Suppressor macrophage (primary cell): ENCODE measurements around the gene SPDYE6.
"Not testable (repeated sequence)": the region's sequence is repeated elsewhere in the genome, so short reads cannot be mapped to it uniquely, and the experiment has no call there.

ENCODE experiments used
- DNase-seq, 4 experiments: peaks; one replicate each; pipeline ENCODE4 v3.0.0-alpha.2; 2020 to 2022
- total RNA-seq, 17 experiments: gene quantifications; one replicate each; lab custom pipeline; 2026; ENCODE audit warnings: mixed read lengths in 6 of 17, inconsistent platforms in 3 of 17; lab: John Stamatoyannopoulos, UW

SPDYE6 gene, protein sequence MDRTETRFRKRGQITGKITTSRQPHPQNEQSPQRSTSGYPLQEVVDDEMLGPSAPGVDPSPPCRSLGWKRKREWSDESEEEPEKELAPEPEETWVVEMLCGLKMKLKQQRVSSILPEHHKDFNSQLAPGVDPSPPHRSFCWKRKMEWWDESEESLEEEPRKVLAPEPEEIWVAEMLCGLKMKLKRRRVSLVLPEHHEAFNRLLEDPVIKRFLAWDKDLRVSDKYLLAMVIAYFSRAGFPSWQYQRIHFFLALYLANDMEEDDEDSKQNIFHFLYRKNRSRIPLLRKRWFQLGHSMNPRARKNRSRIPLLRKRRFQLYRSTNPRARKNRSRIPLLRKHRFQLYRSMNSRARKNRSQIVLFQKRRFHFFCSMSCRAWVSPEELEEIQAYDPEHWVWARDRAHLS
- total RNA-seq, result 0 to 0.88 (median 0) reads per million in 17 experiments

DNA sequence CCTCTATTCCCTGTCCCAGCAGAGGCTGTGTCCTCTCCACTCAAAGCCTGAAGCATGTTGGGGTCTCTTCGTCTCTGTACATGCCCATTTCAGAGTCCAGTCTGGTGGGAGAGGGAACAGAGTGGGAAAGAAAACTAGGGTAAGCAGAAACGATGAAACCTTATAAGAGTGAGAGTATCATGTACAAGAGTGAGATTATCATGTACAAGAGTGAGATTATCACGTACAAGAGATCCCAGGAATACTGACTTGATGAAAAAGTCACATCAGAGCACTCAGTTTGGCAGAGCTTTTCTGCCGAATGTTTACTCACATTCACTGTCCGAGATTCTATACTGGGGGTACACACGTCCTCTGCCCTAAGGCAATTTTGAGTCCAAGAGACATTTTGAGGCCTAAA, at the start of gene SPDYE6:
Gene SPDYE6 (minus strand): TSS at position 101 of the 400 bp plus-strand sequence. CDS start 421 bp downstream, outside the sequence.
- DNase-seq, result not testable (repeated sequence)

DNA sequence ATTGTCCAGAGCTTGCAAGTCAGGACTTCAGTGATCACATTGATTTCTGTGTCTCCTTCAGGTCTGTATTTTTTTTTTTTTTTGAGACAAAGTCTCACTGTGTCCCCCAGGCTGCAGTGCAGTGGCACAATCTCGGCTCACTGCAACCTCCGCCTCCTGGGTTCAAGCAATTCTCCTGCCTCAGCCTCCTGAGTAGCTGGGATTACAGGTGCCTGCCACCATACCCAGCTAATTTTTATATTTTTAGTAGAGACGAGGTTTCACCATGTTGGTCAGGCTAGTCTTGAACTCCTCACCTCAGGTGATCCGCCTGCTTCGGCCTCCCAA, 48.6 kb upstream of the SPDYE6 start:
- not testable (repeated sequence) for DNase-seq

DNA sequence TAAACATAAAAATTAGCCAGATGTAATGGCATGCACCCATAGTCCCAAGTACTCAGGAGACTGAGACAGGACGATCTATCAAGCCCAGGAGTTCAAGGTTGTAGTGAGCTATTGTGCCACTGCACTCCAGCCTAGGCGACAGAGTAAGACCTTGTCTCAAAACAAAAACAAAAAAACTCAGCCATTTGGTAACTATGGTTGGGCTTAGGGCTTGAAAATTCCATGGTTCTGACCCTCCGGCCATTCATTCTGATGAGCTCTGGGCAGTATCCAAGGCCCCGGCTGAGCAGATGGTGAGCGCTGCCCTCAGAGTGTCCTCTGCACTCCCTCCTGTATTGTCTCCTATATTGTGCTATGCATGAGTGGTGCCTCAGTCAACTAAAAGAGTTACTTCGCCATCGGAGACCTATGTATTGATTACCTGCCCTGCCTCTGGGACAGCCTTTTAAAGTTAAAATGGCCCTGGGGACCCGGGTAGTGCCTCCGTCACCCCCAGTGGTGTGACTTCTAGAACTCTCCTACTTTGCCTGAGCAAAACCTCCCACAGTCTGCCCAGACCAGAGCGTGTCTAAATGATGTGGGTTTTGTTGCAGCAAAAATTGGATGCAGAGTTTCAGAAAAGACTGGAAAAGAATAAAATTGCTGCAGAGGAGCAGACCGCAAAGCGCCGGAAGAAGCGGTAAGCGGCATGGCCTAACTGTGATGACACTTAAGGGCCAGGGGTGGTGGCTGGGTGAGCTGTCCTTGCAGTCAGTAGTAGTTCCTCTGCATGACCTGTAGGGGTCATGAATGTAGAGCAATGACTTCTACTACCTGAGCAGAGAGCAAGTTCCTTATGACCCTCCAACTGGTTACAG, 48.0 kb upstream of the SPDYE6 start:
- peak; percentile 62 to 83 (median 78) for DNase-seq

DNA sequence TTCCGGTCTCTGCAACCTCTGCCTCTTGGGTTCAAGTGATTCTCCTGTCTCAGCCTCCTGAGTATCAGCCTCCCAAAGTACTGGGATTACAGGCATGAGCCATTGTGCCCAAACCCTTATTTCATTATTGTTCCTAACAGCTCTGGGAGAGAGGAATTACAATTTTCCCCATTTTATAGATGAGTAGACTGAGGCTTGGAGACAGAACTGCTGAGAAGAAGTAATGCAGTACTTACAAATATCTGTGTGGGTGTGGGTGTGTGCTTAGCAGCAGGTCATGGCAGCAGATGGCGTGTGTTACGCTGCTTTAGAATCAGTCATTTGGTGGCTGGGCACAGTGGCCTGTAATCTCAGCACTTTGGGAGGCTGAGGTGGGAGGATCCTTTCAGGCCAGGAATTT, 47.3 kb upstream of the SPDYE6 start:
- no peak for DNase-seq

DNA sequence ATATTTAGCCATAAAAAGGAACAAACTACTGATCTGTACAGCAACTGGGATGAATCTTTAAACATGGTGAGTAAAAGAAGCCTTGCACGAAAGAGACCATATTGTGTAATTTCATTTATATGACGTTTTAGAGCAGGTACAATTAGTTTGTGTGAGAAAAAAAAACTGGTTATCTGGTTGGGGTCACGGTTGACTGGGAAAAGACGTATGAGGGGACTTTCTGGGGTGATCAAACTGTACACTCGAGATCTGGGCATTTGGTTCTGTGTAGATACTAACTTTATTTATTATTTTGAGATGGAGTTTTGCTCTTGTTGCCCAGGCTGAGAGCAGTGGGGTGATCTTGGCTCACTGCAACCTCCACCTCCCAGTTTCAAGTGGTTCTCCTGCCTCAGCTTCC, 44.1 kb upstream of the SPDYE6 start:
- DNase-seq, result no peak

DNA sequence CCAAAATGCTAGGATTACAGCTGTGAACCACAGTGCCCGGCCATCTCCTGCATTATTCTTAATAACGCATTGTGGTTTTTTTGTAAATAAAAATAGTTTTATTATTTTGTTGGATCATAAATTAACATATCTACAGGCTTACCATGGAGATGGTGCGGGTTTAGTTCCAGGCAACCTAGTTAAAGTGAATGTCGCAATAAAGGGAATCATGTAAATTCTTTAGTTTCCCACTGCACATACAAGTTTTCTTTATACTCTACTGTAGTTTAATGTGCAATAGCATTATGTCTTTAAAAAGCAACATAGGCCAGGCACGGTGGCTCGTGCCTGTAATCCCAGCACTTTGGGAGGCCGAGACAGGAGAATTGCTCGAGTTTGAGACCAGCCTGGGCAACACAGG, 42.3 kb upstream of the SPDYE6 start:
- no peak for DNase-seq

DNA sequence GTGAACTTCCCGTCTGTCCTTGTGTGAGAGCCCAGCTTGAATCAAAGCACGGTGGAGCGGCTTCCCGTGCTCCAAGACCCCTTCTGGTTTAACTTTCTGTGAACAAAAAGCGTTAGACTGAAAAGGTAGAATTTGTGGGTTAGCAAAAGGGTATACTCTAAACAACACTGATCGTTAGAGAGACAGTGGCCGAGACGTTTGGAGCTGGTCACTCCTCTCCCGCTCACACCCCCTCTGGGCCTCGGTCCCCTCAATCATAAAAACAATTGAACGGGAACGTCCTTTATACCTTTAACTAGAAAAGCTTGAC, 40.4 kb upstream of the SPDYE6 start:
- no peak for DNase-seq

DNA sequence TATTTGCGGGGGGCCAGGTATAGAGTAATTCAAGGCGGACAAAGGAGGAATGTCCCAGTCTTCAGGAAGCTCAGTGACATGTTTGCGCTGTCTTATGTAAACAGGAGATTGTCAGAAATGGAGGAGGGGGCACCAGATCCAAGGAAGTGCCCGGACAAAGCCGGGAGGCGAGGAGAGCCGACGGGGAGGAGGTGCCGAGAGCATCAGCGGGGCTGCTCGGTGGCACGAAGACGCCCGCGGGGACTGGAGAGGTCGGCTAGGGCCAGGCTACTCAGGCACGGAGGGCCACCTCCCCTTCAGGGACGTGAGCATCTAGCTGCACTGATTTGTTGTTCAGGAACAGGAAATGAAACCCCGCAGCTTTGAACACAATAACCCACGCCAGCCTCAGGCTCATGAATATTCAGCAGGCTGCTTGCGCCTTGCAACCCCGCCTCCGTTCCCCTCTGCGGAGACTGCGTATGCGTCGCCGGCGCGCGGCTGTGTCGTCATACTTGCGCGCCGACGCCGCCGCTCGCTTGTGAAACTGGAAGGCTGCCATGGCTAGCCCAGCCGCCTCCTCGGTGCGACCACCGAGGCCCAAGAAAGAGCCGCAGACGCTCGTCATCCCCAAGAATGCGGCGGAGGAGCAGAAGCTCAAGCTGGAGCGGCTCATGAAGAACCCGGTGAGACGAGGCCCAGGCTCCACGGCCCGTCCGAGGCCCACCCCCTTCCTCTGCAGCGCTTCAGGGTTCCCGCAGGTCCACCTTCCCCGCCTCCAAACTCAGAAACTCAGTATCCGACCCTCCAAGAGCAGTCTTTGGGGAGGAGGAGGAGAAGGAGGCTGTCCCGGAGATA, 39.8 kb upstream of the SPDYE6 start, which contains the start of gene PRKRIP1:
Gene PRKRIP1 (plus strand): TSS at position 491 of the 837 bp plus-strand sequence. CDS start 49 bp downstream, at position 540.
- DNase-seq, result peak; percentile 95 to 99 (median 96)

DNA sequence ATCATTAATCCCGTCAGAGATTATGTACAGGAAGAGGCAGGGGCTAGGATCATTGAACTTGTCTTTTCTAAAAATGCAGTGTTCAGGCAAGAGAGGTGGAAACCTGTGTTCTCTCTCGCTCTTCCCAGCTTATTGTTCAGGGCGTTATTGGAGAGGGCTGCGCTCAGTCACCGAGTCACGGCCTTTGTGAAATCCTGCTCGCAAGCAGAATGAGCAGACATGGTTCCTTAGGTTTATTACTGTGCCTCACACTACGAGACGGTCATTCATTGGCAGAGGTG, 39.3 kb upstream of the SPDYE6 start:
- no peak for DNase-seq

DNA sequence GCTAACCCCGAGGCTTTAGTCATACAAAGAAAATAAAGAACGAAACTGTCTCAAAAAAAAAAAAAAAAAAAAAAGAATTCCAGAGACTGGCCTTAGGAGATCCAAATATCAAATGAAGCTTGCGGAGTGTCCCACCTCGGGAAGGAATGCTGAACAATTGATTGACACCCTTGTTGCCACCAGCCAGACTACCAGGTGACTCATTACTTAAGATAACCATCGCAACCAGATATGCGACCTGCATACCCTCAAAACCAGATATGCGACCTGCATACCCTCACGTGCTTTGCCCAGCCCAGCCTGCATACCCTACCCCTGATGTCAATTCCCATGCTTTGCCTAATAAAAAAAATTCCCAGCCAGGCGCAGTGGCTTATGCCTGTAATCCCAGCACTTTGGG, 37.2 kb upstream of the SPDYE6 start:
- no peak for DNase-seq

DNA sequence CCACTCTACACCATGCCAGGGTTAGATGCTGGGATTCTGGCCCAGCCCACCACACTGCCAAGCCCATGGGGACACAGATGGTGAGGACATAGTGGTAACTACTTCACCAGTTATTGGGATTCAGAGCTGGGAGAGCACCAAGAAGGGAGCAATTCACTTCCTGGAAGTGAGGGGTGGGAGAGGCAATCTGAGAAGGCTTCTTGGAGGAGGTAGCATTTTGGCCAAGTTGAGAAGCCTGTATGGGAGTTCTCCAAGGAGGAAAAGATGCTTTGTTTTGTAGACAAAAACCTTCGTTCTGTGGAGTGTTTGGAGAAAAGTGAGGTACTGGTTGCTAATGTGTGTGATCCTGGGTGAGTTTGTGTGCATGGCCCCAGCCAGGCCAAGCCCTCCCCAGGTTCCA, 36.1 kb upstream of the SPDYE6 start:
- DNase-seq, result no peak

DNA sequence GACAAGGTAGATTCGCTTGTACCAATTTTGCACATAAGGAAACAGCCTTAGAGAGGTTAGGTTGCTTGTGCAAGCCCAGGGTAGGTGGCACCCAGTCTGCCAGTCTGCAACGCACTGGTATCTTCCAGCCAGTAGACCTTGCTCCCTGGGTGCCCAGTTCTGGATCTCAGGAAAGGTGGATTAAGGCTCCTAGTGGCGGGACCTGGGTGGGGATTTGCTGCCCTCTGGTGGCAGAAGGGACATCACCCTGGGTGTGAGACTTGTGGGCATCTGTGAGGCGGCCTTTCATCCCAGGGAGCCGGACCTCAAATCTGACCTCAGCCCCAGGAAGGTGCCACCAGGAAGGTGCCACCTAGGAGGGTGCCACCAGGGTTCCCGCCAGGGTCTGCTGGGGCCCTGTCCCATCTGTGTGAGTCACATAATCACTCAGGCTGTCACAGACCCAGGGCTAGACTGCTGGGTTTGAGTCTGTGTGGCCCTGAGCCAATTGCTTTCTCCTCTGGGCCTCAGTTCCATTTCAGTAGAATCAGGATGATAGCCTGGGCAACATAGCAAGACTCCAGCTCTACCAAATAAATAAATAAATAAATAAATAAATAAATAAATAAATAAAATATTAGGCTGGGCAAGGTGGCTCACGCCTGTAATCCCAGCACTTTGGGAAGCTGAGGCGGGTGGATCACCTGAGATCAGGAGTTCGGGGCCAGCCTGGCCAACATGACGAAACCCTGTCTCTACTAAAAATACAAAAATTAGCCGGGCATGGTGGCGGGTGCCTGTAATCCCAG, 34.6 kb upstream of the SPDYE6 start:
- peak; percentile 82 to 91 (median 88) for DNase-seq

DNA sequence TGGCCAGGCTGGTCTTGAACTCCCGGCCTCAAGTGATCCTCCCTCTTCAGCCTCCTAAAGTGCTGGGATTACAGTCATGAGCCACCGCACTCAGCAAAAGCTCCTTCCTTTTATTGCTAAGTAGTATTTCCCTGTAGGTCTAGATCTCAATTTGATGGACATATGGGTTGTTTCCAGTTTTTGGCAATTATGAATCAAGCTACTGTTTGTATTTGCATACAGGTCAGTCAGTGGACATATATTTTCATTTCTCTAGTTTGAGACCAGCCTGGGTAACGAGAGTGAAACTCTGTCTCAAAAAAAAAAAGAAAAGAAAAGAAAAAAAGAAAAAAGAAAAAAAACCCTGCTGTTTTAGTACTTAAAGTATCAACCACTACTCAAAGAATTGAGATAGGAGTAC, 33.6 kb upstream of the SPDYE6 start:
- DNase-seq, result no peak

DNA sequence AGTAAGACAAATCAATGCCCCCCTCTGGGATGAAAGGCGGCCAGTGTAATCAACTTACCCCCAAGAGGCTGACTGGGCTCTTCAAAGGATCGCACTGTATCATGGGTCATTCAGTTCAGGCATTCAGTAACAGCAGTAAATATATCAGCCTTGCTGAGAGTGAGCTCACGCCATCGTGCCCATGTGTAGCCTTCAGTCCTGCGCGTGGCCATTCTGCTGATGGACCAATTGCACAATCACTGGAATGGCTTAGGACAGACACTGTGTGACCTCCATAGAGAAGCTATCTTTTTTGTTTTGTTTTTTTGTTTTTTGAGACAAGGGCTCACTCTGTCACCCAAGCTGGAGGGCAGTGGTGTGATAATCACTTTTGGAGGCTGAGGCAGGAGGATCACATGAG, 30.8 kb upstream of the SPDYE6 start:
- no peak for DNase-seq

DNA sequence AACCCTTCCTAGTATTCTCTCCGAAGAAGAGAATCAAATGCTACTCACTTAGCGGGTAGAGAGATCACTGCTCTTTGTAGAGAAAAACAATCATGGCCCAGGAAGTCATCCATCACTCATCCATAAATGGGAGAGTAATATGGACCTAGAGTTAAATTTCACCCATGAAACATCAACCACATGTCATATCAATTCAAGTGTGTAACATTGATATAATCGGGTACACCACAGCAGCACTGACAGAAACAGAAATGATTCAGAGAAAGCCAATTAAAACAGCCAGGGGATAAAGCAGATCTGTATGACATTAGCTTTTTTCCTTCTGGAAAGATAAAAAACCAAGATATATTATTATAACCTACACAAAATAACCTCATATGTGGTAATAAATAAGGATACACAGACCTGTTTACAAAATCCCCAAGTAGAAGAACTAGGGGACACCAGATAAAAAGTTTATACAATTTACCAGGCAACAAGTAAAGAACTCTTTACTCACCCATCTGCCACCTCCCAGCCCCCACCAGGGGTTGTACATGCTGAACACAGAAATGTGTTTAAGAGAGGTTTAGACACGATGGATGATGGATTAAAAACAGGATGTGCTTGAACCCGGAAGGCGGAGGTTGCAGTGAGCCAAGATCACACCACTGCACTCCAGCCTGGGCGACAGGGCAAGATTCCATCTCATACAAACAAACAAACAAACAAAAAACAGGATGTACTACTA, 25.6 kb upstream of the SPDYE6 start:
- DNase-seq, result not testable (repeated sequence)

DNA sequence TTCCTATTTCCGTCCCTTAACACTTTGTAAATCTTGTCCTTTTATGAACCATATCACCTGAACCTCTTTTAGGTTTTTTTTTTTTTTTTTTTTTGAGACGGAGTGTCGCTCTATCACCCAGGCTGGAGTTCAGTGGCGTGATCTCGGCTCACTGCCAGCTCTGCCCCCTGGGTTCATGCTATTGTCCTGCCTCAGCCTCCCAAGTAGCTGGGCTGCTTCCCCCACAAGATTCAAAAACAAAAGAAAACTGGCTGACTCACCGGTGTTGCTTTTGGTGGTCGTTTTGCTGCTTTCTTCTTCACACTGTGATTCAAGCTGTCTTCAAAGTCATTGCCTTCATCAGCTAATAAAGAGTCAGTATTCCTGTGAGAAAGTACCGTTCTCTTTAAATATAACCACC, 24.6 kb upstream of the SPDYE6 start:
- not testable (repeated sequence) for DNase-seq

DNA sequence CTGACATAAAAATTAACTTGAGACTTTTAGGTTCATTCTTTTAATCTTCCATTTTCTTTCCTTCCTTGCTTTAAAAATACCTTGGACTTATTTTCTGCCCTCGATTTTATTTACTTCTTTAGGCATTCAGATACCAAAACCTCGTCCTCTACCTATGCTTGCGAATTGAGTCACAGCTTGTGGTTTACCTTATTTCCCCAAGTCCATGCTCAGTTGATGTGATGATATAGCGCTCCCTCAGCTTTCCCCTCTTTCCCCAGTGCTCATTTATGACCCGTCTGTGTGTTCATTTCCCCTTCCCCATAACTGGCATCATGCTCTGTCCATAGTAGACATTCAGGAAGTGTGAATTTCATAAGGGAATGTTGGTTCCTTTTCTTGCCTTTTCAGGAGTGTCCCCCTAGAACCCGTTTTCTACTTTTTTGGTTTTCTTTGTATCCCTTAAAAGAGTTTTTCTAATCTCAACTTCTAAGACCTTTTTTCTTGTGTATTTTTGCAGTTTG, 20.8 kb upstream of the SPDYE6 start:
- peak; percentile 24 to 54 (median 42) for DNase-seq

DNA sequence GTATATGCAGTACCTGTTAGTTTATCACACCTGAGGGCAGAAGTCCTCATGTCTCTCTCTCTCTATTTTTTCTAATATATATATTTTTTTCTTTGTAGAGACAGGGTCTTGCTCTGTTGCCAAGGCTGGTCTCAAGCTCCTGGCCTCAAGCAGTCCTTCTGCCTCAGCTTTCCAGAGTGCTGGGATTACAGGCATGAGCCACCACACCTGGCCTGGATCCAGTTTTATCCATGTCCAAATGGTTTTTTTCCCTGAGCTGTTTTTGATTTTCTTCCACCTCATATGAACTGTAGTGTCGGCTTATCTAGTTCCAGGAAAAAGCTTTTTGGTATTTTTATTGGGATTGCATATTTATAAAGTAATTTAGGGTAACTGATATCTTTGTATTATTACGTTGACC, 16.6 kb upstream of the SPDYE6 start:
- DNase-seq, result not testable (repeated sequence)

DNA sequence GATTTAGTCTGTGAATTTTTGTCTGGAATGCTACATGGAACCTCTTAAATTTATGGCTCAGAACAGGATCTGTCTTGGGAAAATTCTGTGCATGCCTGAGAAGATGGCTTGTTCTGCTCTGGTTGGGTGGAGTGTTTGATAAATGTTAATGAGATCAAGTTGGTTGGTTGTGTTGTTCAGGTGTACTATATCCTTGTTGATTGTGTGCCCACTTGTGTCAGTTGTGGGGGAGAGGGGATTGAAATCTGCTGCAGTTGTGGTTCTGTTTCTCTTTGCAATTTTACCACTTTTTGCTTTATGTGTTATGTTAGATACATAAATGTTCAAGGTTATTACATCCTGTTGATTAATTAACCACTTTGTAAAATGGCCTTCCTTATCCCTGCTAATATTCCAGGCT, 13.8 kb upstream of the SPDYE6 start:
- DNase-seq, result not testable (repeated sequence)

DNA sequence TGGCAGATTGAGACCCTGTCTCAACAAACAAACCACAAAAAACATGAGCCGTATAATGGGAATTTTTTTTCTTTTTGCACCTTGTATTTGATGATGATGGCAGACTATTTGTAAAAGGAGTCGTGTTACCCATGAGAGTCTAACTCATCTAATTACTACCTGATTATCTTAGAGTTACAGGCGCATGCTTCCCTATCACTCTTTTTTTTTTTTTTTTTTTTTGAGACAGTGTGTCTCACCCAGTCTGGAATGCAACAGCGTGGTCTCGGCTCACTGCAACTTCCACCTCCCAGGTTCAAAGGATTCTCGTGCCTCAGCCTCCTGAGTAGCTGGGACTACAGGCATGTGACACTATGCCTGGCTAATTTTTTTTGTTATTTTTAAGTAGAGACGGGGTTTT, 9.1 kb upstream of the SPDYE6 start:
- not testable (repeated sequence) for DNase-seq

DNA sequence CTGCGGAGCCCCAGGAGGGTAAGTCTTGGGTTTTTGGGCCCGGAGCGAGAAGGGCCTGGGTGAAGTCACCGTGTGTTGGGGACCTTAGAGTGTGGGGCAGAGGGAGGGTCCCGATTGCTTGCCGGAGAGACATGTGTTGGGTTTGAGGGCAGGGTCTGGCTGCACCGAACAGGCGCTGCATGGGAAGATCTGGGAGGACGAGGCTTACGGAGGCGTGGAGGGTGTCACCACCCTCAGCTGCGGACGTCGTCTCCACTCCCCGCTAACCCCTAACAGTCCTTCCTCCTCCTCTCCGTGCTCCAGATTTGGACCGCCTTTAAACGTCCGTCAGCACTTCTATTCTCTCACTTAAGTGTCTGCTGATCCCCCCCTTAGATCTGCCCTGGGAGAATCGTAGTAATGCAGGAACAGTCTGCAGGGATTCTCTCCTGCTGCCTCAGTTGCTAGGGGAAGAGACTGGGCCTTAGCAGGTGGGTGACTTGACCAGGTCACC, 8.2 kb upstream of the SPDYE6 start:
- peak in 3 of 4 experiments; percentile 17 to 34 (median 29) for DNase-seq
